ENCODE data around the gene COMMD9.

COMMD9 gene

DNA sequence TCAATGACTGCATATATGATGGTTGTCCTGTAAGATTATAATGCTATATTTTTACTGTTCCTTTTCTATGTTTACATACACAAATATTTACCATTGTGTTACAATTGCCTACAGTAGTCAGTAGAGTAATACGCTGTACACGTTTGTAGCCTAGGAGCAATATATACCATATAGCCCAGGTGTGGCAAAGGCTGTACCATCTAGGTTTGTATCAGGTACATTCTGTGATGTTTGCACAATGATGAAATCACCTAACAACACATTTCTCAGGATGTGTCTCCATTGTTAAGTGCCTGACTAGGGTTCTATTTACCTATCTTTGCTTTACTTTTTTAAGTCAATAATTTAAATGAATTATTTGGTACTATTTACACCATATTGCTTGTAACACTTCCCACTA is 28.8 kb upstream of the COMMD9 start:
- DNase-seq (ENCODE audit: low spot score) = no peak
- TF ChIP-seq, protein P1, sequence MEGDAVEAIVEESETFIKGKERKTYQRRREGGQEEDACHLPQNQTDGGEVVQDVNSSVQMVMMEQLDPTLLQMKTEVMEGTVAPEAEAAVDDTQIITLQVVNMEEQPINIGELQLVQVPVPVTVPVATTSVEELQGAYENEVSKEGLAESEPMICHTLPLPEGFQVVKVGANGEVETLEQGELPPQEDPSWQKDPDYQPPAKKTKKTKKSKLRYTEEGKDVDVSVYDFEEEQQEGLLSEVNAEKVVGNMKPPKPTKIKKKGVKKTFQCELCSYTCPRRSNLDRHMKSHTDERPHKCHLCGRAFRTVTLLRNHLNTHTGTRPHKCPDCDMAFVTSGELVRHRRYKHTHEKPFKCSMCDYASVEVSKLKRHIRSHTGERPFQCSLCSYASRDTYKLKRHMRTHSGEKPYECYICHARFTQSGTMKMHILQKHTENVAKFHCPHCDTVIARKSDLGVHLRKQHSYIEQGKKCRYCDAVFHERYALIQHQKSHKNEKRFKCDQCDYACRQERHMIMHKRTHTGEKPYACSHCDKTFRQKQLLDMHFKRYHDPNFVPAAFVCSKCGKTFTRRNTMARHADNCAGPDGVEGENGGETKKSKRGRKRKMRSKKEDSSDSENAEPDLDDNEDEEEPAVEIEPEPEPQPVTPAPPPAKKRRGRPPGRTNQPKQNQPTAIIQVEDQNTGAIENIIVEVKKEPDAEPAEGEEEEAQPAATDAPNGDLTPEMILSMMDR (IDR thresholded peaks at IDR 0.05; ENCODE audit: extremely low read depth, insufficient read depth, missing control alignments) = no peak
- in situ Hi-C loops (cut with MboI; ENCODE audit: low pct_unique_long_range_greater_than_20kb, low sequenced_read_pairs, unreplicated experiment) = no loop called here

DNA sequence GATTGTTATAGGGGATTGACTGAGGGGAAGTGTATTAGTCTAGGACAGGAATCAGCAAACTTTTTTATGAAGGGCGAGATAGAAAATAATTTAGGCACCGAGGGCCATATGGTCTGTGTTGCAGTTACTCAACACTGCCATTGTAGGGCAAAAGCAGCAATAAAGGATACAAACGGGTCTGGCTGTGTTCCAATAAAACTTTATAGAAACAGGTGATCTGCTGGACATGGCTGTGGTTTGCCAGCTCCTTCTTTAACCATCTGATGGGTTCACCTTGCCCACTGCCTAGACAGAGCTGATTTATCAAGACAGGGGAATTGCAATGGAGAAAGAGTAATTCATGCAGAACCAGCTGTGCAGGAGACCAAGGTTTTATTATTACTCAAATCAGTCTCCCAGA is 26.8 kb upstream of the COMMD9 start:
- TF ChIP-seq, protein P1 (IDR thresholded peaks at IDR 0.05; ENCODE audit: extremely low read depth, insufficient read depth, missing control alignments) = no peak
- in situ Hi-C loops (cut with MboI; ENCODE audit: low pct_unique_long_range_greater_than_20kb, low sequenced_read_pairs, unreplicated experiment) = no loop called here
- DNase-seq (ENCODE audit: low spot score) = no peak

DNA sequence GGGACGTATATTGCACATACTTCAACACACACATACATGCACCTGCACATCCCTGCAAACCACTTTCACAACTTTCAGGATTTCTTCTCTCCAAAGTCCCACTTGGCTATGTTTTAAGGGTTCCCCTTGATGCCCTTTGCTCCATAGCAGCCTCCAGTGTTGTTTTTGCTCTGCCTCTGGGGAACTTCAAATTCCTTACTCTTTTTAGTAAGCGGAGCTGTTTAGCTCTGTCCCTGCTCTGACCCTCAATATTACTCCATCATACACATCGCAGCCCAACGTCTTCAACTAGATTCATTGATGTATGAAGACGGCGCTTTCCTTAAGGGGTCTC is 25.2 kb upstream of the COMMD9 start:
- TF ChIP-seq, protein P1 (IDR thresholded peaks at IDR 0.05; ENCODE audit: extremely low read depth, insufficient read depth, missing control alignments) = no peak
- DNase-seq (ENCODE audit: low spot score) = no peak
- in situ Hi-C loops (cut with MboI; ENCODE audit: low pct_unique_long_range_greater_than_20kb, low sequenced_read_pairs, unreplicated experiment) = no loop called here

DNA sequence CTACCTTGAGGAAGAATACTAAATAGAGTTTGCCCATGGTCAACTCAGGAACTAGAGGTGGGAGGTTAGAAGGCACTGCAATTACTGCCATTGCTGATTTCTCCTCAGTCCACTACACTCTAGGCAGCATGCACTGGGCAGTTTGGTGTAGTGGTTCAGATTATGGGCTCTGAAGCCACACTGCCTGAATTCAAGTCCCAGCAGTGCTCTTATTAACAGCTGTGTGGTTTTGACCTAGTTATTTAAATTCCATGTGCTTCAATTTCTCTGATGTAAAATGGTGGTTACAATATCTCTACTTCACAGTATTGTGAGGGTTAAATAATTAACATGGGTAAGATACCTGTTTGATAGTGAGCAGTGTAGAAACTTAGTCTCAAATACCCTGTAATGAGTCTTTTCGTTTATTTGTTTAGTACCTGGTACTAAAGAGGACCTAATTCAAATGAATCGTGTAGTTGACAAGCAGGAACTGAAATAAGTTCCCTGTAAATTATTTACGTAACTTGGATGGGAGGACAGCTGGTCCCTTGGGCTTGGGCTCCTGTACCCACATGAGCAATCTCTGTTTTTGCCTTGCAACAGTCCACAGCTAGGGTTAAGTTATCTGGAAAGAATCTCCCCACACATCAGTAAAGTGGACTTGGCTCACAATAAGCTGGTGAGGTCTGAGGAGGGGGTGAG is 24.7 kb upstream of the COMMD9 start:
- no peak for DNase-seq (ENCODE audit: low spot score)
- in situ Hi-C loops (cut with MboI; ENCODE audit: low pct_unique_long_range_greater_than_20kb, low sequenced_read_pairs, unreplicated experiment) = no loop called here
- TF ChIP-seq, protein P1 (IDR thresholded peaks at IDR 0.05; ENCODE audit: extremely low read depth, insufficient read depth, missing control alignments) = no peak

DNA sequence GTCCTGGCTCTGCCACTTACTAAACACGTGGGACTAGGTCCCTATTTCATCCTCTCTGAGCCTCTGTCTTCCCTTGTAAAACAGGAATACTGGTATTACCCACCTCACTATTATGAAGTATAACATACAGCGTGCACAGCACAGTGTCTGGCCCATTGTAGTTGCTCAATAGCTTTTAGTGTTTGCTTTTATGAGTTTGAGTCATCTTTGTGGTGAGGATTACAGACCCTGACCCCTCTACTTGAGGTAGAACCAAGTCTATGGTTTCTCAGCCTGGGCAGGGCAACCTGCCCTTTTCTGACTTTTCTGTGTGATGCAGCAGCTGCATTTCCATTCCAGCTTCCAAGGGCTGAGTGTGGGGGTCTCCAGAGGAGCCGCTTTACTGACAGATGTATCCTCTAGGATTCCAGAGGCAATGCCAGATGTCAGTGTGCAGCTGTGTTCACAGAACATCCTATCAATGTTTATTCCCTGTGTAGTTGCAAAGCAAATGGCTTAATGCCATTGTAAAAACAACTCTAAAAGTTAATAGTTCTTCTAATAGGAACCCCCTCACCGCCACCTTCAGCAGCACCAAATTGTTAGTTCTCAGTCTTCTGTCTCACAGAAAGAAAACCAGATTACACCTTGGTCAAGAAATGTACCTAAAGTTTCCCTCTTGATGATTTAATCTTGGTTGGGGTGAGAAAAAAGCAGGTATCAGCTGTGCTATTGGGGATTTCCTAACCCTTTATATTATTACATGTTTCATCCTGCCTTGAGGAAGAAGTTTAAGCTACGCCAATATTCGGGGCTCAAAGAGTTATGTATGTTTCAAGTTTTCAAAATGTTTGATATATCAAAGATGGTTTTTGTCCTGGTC is 23.6 kb upstream of the COMMD9 start:
- TF ChIP-seq, protein P1 (IDR thresholded peaks at IDR 0.05; ENCODE audit: extremely low read depth, insufficient read depth, missing control alignments) = no peak
- in situ Hi-C loops (cut with MboI; ENCODE audit: low pct_unique_long_range_greater_than_20kb, low sequenced_read_pairs, unreplicated experiment) = no loop called here
- DNase-seq (ENCODE audit: low spot score) = peak; percentile 27

DNA sequence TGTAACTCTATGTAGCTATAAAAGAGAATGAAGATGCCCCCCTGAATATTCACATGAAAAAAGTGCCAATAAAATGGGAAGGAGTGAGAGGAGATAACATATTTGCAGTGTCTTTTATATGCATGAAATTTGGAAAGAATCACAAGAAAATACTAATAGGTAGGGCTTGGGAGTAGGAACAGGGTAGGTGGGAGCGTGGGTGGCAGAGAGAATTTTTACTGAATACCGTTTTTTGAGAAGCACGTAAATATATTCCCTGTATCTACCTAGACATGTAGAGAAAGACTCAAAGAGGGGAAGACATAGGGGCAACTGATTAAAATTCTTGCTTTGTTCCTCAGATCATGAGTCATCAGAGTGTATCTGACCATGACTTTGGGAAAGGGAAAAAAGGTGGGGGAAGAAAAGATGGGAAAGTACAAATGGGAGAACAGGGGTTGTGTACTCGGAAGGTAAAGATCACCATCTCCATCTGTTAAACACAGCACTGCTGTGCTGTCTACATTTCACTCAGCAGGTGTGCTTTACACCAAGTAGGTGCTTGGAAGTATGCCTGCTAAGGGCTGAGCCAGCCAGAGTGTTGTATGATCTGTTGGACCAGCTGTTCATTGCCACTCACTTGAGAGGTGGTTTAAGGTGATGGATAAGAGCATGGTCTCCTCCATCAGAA is 22.8 kb upstream of the COMMD9 start:
- no peak for DNase-seq (ENCODE audit: low spot score)
- in situ Hi-C loops (cut with MboI; ENCODE audit: low pct_unique_long_range_greater_than_20kb, low sequenced_read_pairs, unreplicated experiment) = no loop called here
- TF ChIP-seq, protein P1 (IDR thresholded peaks at IDR 0.05; ENCODE audit: extremely low read depth, insufficient read depth, missing control alignments) = no peak
